Kidney (tissue), 14 donors: ENCODE data around the gene KCNJ16. TPM values are rescaled to one million over a fixed set of nuclear protein-coding genes. Genes with fewer than 3 reads are reported as not detected.

ENCODE experiments used
- DNase-seq, 5 donors: peaks; one replicate each; pipeline ENCODE4 v3.0.0-alpha.2; 2013 to 2020
- FAIRE-seq: peaks from 2 replicates; lab custom pipeline; 2012; peaks lifted over from hg19 to GRCh38; lab: Jason Lieb, UNC
- H3K27ac ChIP-seq, 2 donors: one replicate each; pipeline ENCODE4 v1.7.0; 2013; ENCODE audit warnings: low read depth in 2 of 2, low read length in 2 of 2, inconsistent platforms in 1 of 2
- H3K27me3 ChIP-seq: one replicate; pipeline ENCODE4 v1.7.1; 2013; ENCODE audit warnings: low read length, inconsistent platforms; ENCODE audit not compliant: control insufficient read depth, insufficient read depth
- H3K36me3 ChIP-seq, 3 donors: one replicate each; pipeline versions ENCODE4 v1.7.0 to v1.7.1; 2013; ENCODE audit warnings: low read length in 3 of 3, control low read depth in 1 of 3, inconsistent platforms in 1 of 3; ENCODE audit not compliant: insufficient read depth in 3 of 3, control insufficient read depth in 2 of 3
- H3K4me1 ChIP-seq, 3 donors: one replicate each; pipeline versions ENCODE4 v1.7.0 to v1.7.1; 2013; ENCODE audit warnings: low read length in 3 of 3, inconsistent platforms in 1 of 3, low read depth in 1 of 3; ENCODE audit not compliant: control insufficient read depth in 2 of 3, insufficient read depth in 2 of 3
- H3K4me3 ChIP-seq, 3 donors: one replicate each; pipeline versions ENCODE4 v1.7.0 to v1.8.1; 2013; ENCODE audit warnings: low read length in 3 of 3, control low read depth in 1 of 3, inconsistent platforms in 1 of 3
- H3K9ac ChIP-seq, 3 donors: one replicate each; pipeline versions ENCODE4 v1.7.0 to v1.7.1; 2013; ENCODE audit warnings: low read length in 3 of 3, control low read depth in 1 of 3, inconsistent platforms in 1 of 3
- H3K9me3 ChIP-seq, 3 donors: one replicate each; pipeline versions ENCODE4 v1.7.0 to v1.7.1; 2013; ENCODE audit warnings: low read length in 3 of 3, control low read depth in 1 of 3, inconsistent platforms in 1 of 3; ENCODE audit not compliant: control insufficient read depth in 2 of 3, insufficient read depth in 1 of 3
- CTCF ChIP-seq: IDR thresholded peaks from 3 replicates; pipeline ENCODE4 v1.5.1; 2012; ENCODE audit warnings: mild to moderate bottlenecking, moderate library complexity, borderline replicate concordance; ENCODE audit not compliant: insufficient read depth; ENCODE audit errors: extremely low read depth
- intact Hi-C: fragments of 100-400 bp; cut with DNase I; formaldehyde crosslinking; loops from one replicate; pipeline ENCODE4 v1.11.1; 2022
- polyA plus RNA-seq: library from polyadenylated mRNA; stranded (reverse); fragments of 350-450 nt; fragmentation: Illumina TruSeq; extraction: RNeasy Lipid Tissue Mini Kit (QIAGEN cat#74804); gene quantifications from one replicate; pipeline ENCODE4 v1.2.3, GENCODE V29; 2014; ENCODE audit warnings: low read depth, low replicate concordance; ENCODE audit not compliant: insufficient read depth
- total RNA-seq: library from RNA; stranded (reverse); fragmentation: NEBNext Ultra II Directional; extraction: Animal tissue kit (Norgen Biotek cat#: 25700); gene quantifications from one replicate; pipeline ENCODE4 v1.2.1, GENCODE V29; 2021
- donor health status: control.
- donor health status: control.
- donor health status: control.
- donor health status: control.
- donor health status: control.
- donor health status: DM: yes; HTN: yes; CAD: no.
- donor health status: Normal renal cell carcinoma (clear cell type).

Gene KCNJ16
- total and polyA plus RNA-seq, 2 donors from 2014 or later = 163 to 281 TPM

- Histone ChIP-seq H3K4me3 (no peak overlapping the region), H3K4me1 (no peaks in the 10 kb centered on the region), H3K9ac (no peak overlapping the region), H3K36me3 (no peaks in the 10 kb centered on the region), H3K9me3 (no peaks in the 10 kb centered on the region), H3K27ac (no peak overlapping the region), H3K27me3 (no peaks in the 10 kb centered on the region)
- no peak for DNase-seq
- no peak for TF ChIP-seq CTCF
- no peak for FAIRE-seq
- intact Hi-C loops = no loop called here
These were observed 44.7 kb upstream of the KCNJ16 start for GRCh38 chr17:70030371-70030770.

GRCh38 chr17:70031341-70031740 lies 43.7 kb upstream of the KCNJ16 start:
- no peak overlapping the region for H3K27ac ChIP-seq
- intact Hi-C loops = no loop called here

GRCh38 chr17:70033165-70033564 lies 41.9 kb upstream of the KCNJ16 start:
- TF ChIP-seq CTCF = no peak
- H3K27ac ChIP-seq = no peak overlapping the region
- DNase-seq (no peak), FAIRE-seq (no peak)
- H3K4me1 ChIP-seq = no peaks in the 10 kb centered on the region
- H3K9ac ChIP-seq = no peak overlapping the region
- intact Hi-C loops = no loop called here
- no peaks in the 10 kb centered on the region for H3K36me3 ChIP-seq
- H3K9me3 ChIP-seq = no peaks in the 10 kb centered on the region
- no peaks in the 10 kb centered on the region for H3K27me3 ChIP-seq
- no peak overlapping the region for H3K4me3 ChIP-seq

More at GRCh38 chr17:70031341-70031740, 43.7 kb upstream of the KCNJ16 start:
- Histone ChIP-seq H3K36me3 (no peaks in the 10 kb centered on the region), H3K4me1 (no peaks in the 10 kb centered on the region), H3K9me3 (no peaks in the 10 kb centered on the region), H3K4me3 (no peak overlapping the region), H3K27me3 (no peaks in the 10 kb centered on the region), H3K9ac (no peak overlapping the region)
- TF ChIP-seq CTCF = no peak
- no peak for DNase-seq
- FAIRE-seq = no peak

GRCh38 chr17:70034158-70034557 lies 40.9 kb upstream of the KCNJ16 start:
- H3K9ac ChIP-seq = no peak overlapping the region

More at GRCh38 chr17:70034158-70034557, 40.9 kb upstream of the KCNJ16 start:
- no peak overlapping the region for H3K27ac ChIP-seq
- no peaks in the 10 kb centered on the region for H3K4me1 ChIP-seq
- intact Hi-C loops = no loop called here
- TF ChIP-seq CTCF = no peak
- H3K9me3 ChIP-seq = no peaks in the 10 kb centered on the region
- no peak for DNase-seq
- H3K36me3 ChIP-seq = no peaks in the 10 kb centered on the region
- H3K4me3 ChIP-seq = no peak overlapping the region
- H3K27me3 ChIP-seq = no peaks in the 10 kb centered on the region
- no peak for FAIRE-seq
